AG09319 (cell line): ENCODE measurements around the gene LRRC8D.

Source experiments
- DNase-seq: peaks from one replicate; pipeline ENCODE4 v3.0.0-alpha.2; 2010; ENCODE audit warnings: low read depth; ENCODE audit errors: extremely low read depth
- CTCF ChIP-seq: IDR thresholded peaks from 2 replicates; pipeline ENCODE4 v1.5.1; 2011; ENCODE audit warnings: low read depth, mild to moderate bottlenecking, inconsistent platforms, low read length, moderate library complexity

Gene LRRC8D

GRCh38 chr1:89834083-89834704 is 13.4 kb downstream of the LRRC8D start:
- DNase-seq: no peak
- no peak; the same call in 1 of the 2 replicates for TF ChIP-seq CTCF

GRCh38 chr1:89836252-89837035 is 15.6 kb downstream of the LRRC8D start:
- DNase-seq: no peak
- no peak for TF ChIP-seq CTCF

- no peak for TF ChIP-seq CTCF
Observed at GRCh38 chr1:89837036-89837481, 16.2 kb downstream of the LRRC8D start.

GRCh38 chr1:89837510-89837909 is 16.7 kb downstream of the LRRC8D start:
- DNase-seq: no peak
- TF ChIP-seq CTCF: no peak

More at GRCh38 chr1:89837036-89837481, 16.2 kb downstream of the LRRC8D start:
- no peak for DNase-seq

- no peak for DNase-seq
- no peak for TF ChIP-seq CTCF
Observed at GRCh38 chr1:89839516-89839915, 18.7 kb downstream of the LRRC8D start.

- DNase-seq: no peak
- TF ChIP-seq CTCF: no peak
Observed at GRCh38 chr1:89841507-89841906, 20.7 kb downstream of the LRRC8D start.

GRCh38 chr1:89842567-89843272 is 21.9 kb downstream of the LRRC8D start:
- TF ChIP-seq CTCF: no peak
- no peak for DNase-seq
